ENCODE data around the gene CYTIP.

DNA sequence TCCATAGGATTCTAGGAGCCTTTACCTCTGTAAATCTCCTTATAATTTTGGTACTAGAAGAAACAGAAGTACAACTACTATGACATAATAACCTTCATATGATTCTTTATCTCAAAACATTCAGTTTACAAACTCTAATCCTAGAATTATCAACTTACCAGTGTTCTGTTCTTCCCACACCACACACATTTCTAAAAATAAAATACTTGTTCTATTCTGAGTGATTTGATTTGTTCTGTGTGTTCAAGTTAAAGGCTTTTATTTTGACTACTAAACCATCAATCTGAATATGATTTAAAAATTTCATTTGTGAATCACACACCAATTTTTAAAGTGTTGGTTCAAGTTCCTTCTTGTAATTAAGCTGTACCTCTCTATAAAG is 16.0 kb downstream of the CYTIP start:
- TF ChIP-seq, protein P1, sequence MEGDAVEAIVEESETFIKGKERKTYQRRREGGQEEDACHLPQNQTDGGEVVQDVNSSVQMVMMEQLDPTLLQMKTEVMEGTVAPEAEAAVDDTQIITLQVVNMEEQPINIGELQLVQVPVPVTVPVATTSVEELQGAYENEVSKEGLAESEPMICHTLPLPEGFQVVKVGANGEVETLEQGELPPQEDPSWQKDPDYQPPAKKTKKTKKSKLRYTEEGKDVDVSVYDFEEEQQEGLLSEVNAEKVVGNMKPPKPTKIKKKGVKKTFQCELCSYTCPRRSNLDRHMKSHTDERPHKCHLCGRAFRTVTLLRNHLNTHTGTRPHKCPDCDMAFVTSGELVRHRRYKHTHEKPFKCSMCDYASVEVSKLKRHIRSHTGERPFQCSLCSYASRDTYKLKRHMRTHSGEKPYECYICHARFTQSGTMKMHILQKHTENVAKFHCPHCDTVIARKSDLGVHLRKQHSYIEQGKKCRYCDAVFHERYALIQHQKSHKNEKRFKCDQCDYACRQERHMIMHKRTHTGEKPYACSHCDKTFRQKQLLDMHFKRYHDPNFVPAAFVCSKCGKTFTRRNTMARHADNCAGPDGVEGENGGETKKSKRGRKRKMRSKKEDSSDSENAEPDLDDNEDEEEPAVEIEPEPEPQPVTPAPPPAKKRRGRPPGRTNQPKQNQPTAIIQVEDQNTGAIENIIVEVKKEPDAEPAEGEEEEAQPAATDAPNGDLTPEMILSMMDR (IDR thresholded peaks at IDR 0.05): no peak
- TF ChIP-seq POLR2A (IDR thresholded peaks at IDR 0.05) (no peak), EP300 (IDR thresholded peaks at IDR 0.05) (no peak), POLR2AphosphoS5 (IDR thresholded peaks at IDR 0.05) (no peak)

Measured in sigmoid colon (tissue), 4 donors.